ENCODE results near the gene APPL1. TPM values are rescaled to one million over a fixed set of nuclear protein-coding genes. Genes with fewer than 3 reads are reported as not detected.

The APPL1 gene
- total and polyA plus RNA-seq, 2 of the 8 experiments (the other 6 are each of a cell fraction or from before 2014, with no cell fraction given): 9.4 to 34.4 TPM

DNA sequence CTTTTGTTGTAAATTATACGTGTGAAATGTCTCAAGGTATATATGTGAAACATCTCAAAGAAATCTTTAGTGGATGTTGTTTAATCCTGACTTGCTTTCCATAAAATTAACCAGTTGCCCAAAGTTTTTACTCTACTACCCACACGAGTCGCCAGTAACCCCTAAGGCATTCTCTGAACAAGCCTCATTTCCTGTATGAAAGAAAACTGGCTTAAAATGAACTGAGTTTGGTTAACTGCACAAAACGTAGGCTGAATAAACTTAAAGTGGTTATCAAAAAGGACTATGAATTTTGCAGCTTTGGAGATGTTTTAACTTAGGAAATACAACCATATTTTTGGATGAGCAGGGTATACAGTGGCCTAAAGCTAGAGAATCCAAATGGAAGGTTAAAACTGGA, 2.7 kb upstream of the APPL1 start (continued):
- TF ChIP-seq, protein P1, sequence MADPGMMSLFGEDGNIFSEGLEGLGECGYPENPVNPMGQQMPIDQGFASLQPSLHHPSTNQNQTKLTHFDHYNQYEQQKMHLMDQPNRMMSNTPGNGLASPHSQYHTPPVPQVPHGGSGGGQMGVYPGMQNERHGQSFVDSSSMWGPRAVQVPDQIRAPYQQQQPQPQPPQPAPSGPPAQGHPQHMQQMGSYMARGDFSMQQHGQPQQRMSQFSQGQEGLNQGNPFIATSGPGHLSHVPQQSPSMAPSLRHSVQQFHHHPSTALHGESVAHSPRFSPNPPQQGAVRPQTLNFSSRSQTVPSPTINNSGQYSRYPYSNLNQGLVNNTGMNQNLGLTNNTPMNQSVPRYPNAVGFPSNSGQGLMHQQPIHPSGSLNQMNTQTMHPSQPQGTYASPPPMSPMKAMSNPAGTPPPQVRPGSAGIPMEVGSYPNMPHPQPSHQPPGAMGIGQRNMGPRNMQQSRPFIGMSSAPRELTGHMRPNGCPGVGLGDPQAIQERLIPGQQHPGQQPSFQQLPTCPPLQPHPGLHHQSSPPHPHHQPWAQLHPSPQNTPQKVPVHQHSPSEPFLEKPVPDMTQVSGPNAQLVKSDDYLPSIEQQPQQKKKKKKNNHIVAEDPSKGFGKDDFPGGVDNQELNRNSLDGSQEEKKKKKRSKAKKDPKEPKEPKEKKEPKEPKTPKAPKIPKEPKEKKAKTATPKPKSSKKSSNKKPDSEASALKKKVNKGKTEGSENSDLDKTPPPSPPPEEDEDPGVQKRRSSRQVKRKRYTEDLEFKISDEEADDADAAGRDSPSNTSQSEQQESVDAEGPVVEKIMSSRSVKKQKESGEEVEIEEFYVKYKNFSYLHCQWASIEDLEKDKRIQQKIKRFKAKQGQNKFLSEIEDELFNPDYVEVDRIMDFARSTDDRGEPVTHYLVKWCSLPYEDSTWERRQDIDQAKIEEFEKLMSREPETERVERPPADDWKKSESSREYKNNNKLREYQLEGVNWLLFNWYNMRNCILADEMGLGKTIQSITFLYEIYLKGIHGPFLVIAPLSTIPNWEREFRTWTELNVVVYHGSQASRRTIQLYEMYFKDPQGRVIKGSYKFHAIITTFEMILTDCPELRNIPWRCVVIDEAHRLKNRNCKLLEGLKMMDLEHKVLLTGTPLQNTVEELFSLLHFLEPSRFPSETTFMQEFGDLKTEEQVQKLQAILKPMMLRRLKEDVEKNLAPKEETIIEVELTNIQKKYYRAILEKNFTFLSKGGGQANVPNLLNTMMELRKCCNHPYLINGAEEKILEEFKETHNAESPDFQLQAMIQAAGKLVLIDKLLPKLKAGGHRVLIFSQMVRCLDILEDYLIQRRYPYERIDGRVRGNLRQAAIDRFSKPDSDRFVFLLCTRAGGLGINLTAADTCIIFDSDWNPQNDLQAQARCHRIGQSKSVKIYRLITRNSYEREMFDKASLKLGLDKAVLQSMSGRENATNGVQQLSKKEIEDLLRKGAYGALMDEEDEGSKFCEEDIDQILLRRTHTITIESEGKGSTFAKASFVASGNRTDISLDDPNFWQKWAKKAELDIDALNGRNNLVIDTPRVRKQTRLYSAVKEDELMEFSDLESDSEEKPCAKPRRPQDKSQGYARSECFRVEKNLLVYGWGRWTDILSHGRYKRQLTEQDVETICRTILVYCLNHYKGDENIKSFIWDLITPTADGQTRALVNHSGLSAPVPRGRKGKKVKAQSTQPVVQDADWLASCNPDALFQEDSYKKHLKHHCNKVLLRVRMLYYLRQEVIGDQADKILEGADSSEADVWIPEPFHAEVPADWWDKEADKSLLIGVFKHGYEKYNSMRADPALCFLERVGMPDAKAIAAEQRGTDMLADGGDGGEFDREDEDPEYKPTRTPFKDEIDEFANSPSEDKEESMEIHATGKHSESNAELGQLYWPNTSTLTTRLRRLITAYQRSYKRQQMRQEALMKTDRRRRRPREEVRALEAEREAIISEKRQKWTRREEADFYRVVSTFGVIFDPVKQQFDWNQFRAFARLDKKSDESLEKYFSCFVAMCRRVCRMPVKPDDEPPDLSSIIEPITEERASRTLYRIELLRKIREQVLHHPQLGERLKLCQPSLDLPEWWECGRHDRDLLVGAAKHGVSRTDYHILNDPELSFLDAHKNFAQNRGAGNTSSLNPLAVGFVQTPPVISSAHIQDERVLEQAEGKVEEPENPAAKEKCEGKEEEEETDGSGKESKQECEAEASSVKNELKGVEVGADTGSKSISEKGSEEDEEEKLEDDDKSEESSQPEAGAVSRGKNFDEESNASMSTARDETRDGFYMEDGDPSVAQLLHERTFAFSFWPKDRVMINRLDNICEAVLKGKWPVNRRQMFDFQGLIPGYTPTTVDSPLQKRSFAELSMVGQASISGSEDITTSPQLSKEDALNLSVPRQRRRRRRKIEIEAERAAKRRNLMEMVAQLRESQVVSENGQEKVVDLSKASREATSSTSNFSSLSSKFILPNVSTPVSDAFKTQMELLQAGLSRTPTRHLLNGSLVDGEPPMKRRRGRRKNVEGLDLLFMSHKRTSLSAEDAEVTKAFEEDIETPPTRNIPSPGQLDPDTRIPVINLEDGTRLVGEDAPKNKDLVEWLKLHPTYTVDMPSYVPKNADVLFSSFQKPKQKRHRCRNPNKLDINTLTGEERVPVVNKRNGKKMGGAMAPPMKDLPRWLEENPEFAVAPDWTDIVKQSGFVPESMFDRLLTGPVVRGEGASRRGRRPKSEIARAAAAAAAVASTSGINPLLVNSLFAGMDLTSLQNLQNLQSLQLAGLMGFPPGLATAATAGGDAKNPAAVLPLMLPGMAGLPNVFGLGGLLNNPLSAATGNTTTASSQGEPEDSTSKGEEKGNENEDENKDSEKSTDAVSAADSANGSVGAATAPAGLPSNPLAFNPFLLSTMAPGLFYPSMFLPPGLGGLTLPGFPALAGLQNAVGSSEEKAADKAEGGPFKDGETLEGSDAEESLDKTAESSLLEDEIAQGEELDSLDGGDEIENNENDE (IDR thresholded peaks at IDR 0.05; ENCODE audit: insufficient replicate concordance, low read length): no peak

All from H1 (cell line).